Sigmoid colon (tissue), 7 donors: ENCODE measurements around the gene ZNF3. TPM values are rescaled to one million over a fixed set of nuclear protein-coding genes. Genes with fewer than 3 reads are reported as not detected.

Experiments used
- DNase-seq: peaks from one replicate; pipeline ENCODE4 v3.0.0-alpha.2; 2019
- H3K27ac ChIP-seq, 4 donors: fragments of 200-600 bp; sonication (generic); one replicate each; pipeline ENCODE4 v1.5.1; 2016 to 2019; ENCODE audit warnings: mild to moderate bottlenecking in 1 of 4
- H3K27me3 ChIP-seq, 3 donors: fragments of 200-600 bp; sonication (generic); one replicate each; pipeline ENCODE4 v1.5.1; 2019; ENCODE audit warnings: mild to moderate bottlenecking in 1 of 3
- H3K36me3 ChIP-seq, 4 donors: fragments of 200-600 bp; sonication (generic); one replicate each; pipeline ENCODE4 v1.5.1; 2016 to 2019
- H3K4me1 ChIP-seq, 4 donors: fragments of 200-600 bp; sonication (generic); one replicate each; pipeline ENCODE4 v1.5.1; 2017 to 2019
- H3K4me3 ChIP-seq, 4 donors: fragments of 200-600 bp; sonication (generic); one replicate each; pipeline ENCODE4 v1.5.1; 2017 to 2019; ENCODE audit warnings: mild to moderate bottlenecking in 2 of 4, moderate library complexity in 1 of 4
- H3K9me3 ChIP-seq, 4 donors: fragments of 200-600 bp in 3 of 4; sonication (generic) in 3 of 4; one replicate each; pipeline versions ENCODE4 v1.5.1 to v1.6.1; 2013 to 2019
- EP300 ChIP-seq, 4 donors: sonication (generic); formaldehyde crosslinking; IDR thresholded peaks; one replicate each; pipeline ENCODE4 v1.6.1; 2017; ENCODE audit warnings: antibody characterized with exemption in 4 of 4
- POLR2A ChIP-seq, 2 donors: fragments of 450-650 bp; IDR thresholded peaks; one replicate each; pipeline ENCODE4 v1.6.1; 2016; ENCODE audit warnings: antibody characterized with exemption in 2 of 2, mild to moderate bottlenecking in 2 of 2, moderate library complexity in 2 of 2
- POLR2AphosphoS5 ChIP-seq, 4 donors: sonication (generic); formaldehyde crosslinking; IDR thresholded peaks; one replicate each; pipeline ENCODE4 v1.6.1; 2017; ENCODE audit warnings: antibody characterized with exemption in 4 of 4
- WGBS, 2 donors: extraction: QIAGEN DNeasy Blood & Tissue Kit; methylation state at CpG; one replicate each; pipeline ENCODE4 v1.1.7; 2013; 5-methylcytosine and 5-hydroxymethylcytosine counted together
- intact Hi-C: fragments of 100-400 bp; cut with DNase I; formaldehyde crosslinking; loops from one replicate; pipeline ENCODE4 v1.15.1; 2023
- polyA plus RNA-seq, 3 donors: library from polyadenylated mRNA; stranded (reverse); fragments of 200-250 nt; gene quantifications; one replicate each; pipeline ENCODE4 v1.2.3, GENCODE V29; 2013
- total RNA-seq, 4 donors: library from RNA; depleted of rRNA; stranded (reverse); fragments of >200 nt; gene quantifications; one replicate each; pipeline ENCODE4 v1.1.0, GENCODE V29; 2016
- TF ChIP-seq, protein P1 (sequence below), 4 experiments: fragments of 450-650 bp in 3 of 4; fragments of 200-600 bp in 1 of 4; IDR thresholded peaks; one replicate each; pipeline ENCODE4 v1.5.1; 2016 to 2019; ENCODE audit warnings: antibody characterized with exemption in 4 of 4, mild to moderate bottlenecking in 3 of 4, moderate library complexity in 2 of 4
- donor health status: healthy with polysubstance abuse.
- donor health status: Bipolar disorder and iron deficiency.
- donor health status: healthy.

Gene ZNF3
- total and polyA plus RNA-seq, 7 donors = 17.1 to 28.0 (median 19.2) TPM

GRCh38 chr7:100038326-100038725 is 43.2 kb downstream of the ZNF3 start:
- 93 to 95% methylated on average over 7 of the region's 7 CpGs for WGBS, 2 donors
- Histone ChIP-seq H3K9me3 (no peaks in the 10 kb centered on the region), H3K27ac (no peak overlapping the region), H3K4me3 (no peak overlapping the region), H3K27me3 (no peaks in the 10 kb centered on the region), H3K36me3 (peaks cover 4 to 34% (median 15%) of the 10 kb centered on the region in 4 donors), H3K4me1 (peaks cover 0 to 14% (median 0%) of the 10 kb centered on the region in 4 donors)
- intact Hi-C loops = no loop called here
- TF ChIP-seq POLR2AphosphoS5 (IDR thresholded peaks at IDR 0.05) = no peak
- TF ChIP-seq, protein P1, sequence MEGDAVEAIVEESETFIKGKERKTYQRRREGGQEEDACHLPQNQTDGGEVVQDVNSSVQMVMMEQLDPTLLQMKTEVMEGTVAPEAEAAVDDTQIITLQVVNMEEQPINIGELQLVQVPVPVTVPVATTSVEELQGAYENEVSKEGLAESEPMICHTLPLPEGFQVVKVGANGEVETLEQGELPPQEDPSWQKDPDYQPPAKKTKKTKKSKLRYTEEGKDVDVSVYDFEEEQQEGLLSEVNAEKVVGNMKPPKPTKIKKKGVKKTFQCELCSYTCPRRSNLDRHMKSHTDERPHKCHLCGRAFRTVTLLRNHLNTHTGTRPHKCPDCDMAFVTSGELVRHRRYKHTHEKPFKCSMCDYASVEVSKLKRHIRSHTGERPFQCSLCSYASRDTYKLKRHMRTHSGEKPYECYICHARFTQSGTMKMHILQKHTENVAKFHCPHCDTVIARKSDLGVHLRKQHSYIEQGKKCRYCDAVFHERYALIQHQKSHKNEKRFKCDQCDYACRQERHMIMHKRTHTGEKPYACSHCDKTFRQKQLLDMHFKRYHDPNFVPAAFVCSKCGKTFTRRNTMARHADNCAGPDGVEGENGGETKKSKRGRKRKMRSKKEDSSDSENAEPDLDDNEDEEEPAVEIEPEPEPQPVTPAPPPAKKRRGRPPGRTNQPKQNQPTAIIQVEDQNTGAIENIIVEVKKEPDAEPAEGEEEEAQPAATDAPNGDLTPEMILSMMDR (IDR thresholded peaks at IDR 0.05) = no peak
- TF ChIP-seq EP300 (IDR thresholded peaks at IDR 0.05) = no peak
- no peak for TF ChIP-seq POLR2A (IDR thresholded peaks at IDR 0.05)
- DNase-seq = no peak

- no peak for DNase-seq
- Histone ChIP-seq H3K36me3 (peaks cover 4 to 59% (median 25%) of the 10 kb centered on the region in 4 donors), H3K27ac (peak overlapping the region in 1 of 4 donors; percentile 13), H3K4me1 (peaks cover 0 to 14% (median 0%) of the 10 kb centered on the region in 4 donors), H3K9me3 (no peaks in the 10 kb centered on the region), H3K27me3 (no peaks in the 10 kb centered on the region), H3K4me3 (no peak overlapping the region)
- WGBS, 2 donors = 75 to 84% methylated on average over 6 of the region's 6 CpGs
- no peak for TF ChIP-seq EP300 (IDR thresholded peaks at IDR 0.05)
- TF ChIP-seq POLR2AphosphoS5 (IDR thresholded peaks at IDR 0.05) = no peak
- no peak for TF ChIP-seq POLR2A (IDR thresholded peaks at IDR 0.05)
- TF ChIP-seq, protein P1 (IDR thresholded peaks at IDR 0.05) = no peak
- intact Hi-C loops = no loop called here
Observed at GRCh38 chr7:100035876-100036275, 45.6 kb downstream of the ZNF3 start.

- peaks cover 8 to 68% (median 32%) of the 10 kb centered on the region in 4 donors for H3K36me3 ChIP-seq
- no peak for DNase-seq
- H3K27ac ChIP-seq = no peak overlapping the region
- 84 to 92% methylated on average over 8 of the region's 8 CpGs for WGBS, 2 donors
- no peak overlapping the region for H3K4me3 ChIP-seq
- H3K27me3 ChIP-seq = no peaks in the 10 kb centered on the region
- TF ChIP-seq POLR2A (IDR thresholded peaks at IDR 0.05) (no peak), EP300 (IDR thresholded peaks at IDR 0.05) (no peak)
- TF ChIP-seq, protein P1 (IDR thresholded peaks at IDR 0.05) = no peak
- H3K9me3 ChIP-seq = no peaks in the 10 kb centered on the region
- peaks cover 0 to 14% (median 0%) of the 10 kb centered on the region in 4 donors for H3K4me1 ChIP-seq
- intact Hi-C loops = no loop called here
Observed at GRCh38 chr7:100034871-100035510, 46.5 kb downstream of the ZNF3 start.

- Histone ChIP-seq H3K4me3 (no peak overlapping the region), H3K27ac (no peak overlapping the region), H3K27me3 (no peaks in the 10 kb centered on the region), H3K36me3 (peaks cover 8 to 78% (median 37%) of the 10 kb centered on the region in 4 donors), H3K9me3 (no peaks in the 10 kb centered on the region), H3K4me1 (peaks cover 0 to 14% (median 0%) of the 10 kb centered on the region in 4 donors)
- no peak for DNase-seq
- no peak for TF ChIP-seq EP300 (IDR thresholded peaks at IDR 0.05)
- no peak for TF ChIP-seq POLR2A (IDR thresholded peaks at IDR 0.05)
- no peak for TF ChIP-seq POLR2AphosphoS5 (IDR thresholded peaks at IDR 0.05)
- TF ChIP-seq, protein P1 (IDR thresholded peaks at IDR 0.05) = no peak
- intact Hi-C loops = no loop called here
- WGBS, 2 donors = 93 to 97% methylated on average over 6 of the region's 6 CpGs
Observed at GRCh38 chr7:100033526-100033925, 48.0 kb downstream of the ZNF3 start.
